Tibial nerve (tissue), 3 donors: Measurements from ENCODE around the gene SEMA5B.

Experiments
- POLR2A ChIP-seq, 2 donors: fragments of 450-650 bp; IDR thresholded peaks; one replicate each; pipeline ENCODE4 v1.6.1; 2017; ENCODE audit warnings: antibody characterized with exemption in 2 of 2, mild to moderate bottlenecking in 2 of 2, moderate library complexity in 2 of 2
- TF ChIP-seq, protein P1 (sequence below), 5 experiments: fragments of 200-600 bp in 3 of 5; fragments of 450-650 bp in 2 of 5; sonication (generic) in 3 of 5; IDR thresholded peaks; one replicate each; pipeline ENCODE4 v1.5.1; 2016 to 2019; ENCODE audit warnings: antibody characterized with exemption in 5 of 5, mild to moderate bottlenecking in 3 of 5, moderate library complexity in 2 of 5

DNA sequence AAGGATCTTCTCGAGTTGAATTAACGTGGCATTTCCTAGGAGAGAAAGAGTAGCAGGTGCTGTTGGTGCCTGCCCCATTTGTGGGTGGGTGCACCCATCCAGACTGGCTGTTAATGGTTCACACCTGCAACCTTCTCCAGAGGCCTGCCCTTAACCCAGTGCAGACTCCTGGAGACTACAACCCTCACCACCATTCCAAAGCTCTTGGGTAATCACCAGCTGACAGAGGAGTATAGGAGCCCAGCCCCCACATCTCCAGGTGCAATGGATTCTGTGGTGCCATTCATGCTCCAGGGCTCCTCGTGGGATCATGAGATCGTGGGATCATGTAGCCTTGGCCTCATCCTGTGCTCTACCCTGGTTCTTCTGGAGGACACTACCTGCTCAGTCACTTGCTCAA, 60.2 kb downstream of the SEMA5B start:
- TF ChIP-seq, protein P1, sequence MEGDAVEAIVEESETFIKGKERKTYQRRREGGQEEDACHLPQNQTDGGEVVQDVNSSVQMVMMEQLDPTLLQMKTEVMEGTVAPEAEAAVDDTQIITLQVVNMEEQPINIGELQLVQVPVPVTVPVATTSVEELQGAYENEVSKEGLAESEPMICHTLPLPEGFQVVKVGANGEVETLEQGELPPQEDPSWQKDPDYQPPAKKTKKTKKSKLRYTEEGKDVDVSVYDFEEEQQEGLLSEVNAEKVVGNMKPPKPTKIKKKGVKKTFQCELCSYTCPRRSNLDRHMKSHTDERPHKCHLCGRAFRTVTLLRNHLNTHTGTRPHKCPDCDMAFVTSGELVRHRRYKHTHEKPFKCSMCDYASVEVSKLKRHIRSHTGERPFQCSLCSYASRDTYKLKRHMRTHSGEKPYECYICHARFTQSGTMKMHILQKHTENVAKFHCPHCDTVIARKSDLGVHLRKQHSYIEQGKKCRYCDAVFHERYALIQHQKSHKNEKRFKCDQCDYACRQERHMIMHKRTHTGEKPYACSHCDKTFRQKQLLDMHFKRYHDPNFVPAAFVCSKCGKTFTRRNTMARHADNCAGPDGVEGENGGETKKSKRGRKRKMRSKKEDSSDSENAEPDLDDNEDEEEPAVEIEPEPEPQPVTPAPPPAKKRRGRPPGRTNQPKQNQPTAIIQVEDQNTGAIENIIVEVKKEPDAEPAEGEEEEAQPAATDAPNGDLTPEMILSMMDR (IDR thresholded peaks at IDR 0.05), result no peak
- no peak for TF ChIP-seq POLR2A (IDR thresholded peaks at IDR 0.05)
